NCI-H2081 treated with DMSO at 0.1 percent for 48 hours (cell line): Measurements from ENCODE around the gene KCNK5.
A peak's percentile ranks its signal among the peaks of the same experiment; 100 is the strongest.

Experiments used
- DNase-seq: peaks from one replicate; lab custom pipeline; 2025; lab: John Stamatoyannopoulos, UW

Gene KCNK5

DNA sequence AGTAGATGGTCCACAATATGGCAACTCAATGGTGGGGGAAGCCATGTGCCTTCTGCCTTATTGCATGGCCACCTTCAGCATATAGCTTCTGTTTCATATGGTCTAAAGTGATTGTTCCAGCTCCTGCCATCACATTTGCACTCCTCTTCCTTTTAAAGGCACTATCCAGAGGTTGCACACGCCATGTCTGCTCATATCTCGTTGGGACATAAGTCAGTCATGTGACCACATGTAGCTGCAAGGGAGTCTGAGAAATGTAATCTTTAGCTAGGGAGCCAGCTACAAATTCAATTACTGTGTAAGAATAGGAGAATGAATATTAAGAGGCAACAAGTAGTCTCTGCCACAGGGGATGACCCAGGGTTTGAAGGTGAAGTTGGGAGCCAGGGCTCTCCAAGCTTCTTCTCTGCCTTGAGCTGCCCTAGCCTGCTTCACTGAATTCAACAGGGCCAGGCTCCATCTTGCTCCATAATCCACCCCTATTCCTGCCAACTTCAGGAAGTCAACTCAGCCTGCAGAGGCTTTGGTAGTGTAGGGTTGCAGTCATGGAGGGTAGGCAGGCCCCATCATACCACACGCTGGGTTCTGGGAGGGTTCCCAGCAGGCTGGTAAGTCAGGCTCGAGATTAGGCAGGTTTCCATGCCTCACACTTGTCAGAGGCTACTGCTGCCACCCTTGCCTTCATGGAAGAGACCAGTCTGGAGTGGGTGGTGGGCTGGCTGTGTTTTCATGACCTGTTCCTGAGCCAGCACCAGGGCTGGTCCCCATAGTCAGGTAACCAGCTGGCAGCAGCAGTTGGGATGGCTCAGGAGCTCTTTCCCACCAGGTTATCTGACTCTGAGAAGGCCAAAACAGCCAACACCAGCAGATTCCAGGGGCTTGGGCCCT is 57.5 kb downstream of the KCNK5 start:
- no peak for DNase-seq

DNA sequence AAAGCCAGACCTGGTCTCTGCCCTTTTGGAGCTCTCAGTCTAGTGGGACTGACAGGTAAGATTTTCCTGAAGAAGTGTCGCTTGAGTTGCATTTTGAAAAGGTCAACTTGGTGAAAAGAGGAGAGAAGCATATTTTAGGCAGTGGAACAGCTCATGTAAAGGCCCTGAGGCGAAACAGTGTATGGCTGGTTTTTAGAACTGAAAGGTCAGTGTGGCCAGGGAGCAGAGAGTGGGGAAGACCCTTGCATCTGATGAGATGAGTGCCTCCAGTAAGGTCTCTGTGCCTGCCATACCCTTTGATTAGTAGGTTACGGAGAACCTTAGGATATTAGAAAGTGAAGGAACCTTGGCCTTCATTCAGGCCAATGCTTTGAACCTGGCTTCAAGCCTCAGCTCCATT is 58.4 kb downstream of the KCNK5 start:
- no peak for DNase-seq

DNA sequence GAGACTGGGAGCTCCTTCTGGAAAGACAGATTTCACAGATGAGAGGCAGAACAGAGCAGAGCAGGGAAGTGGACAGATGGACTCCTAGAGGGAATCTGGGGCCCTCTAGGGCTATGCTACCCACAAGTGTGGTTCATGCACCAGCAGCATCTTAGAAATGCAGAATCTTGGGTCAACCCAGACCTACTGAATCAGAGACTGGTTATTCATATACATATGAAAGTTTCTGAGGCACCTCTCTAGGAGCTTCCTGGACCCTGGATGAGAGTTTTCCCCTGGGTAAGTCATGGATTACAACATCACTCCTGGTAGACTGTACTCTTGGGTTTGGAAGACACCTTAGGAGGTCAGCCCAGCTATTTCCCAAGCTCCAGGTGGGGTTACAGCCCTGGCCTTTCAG is 58.9 kb downstream of the KCNK5 start:
- no peak for DNase-seq

DNA sequence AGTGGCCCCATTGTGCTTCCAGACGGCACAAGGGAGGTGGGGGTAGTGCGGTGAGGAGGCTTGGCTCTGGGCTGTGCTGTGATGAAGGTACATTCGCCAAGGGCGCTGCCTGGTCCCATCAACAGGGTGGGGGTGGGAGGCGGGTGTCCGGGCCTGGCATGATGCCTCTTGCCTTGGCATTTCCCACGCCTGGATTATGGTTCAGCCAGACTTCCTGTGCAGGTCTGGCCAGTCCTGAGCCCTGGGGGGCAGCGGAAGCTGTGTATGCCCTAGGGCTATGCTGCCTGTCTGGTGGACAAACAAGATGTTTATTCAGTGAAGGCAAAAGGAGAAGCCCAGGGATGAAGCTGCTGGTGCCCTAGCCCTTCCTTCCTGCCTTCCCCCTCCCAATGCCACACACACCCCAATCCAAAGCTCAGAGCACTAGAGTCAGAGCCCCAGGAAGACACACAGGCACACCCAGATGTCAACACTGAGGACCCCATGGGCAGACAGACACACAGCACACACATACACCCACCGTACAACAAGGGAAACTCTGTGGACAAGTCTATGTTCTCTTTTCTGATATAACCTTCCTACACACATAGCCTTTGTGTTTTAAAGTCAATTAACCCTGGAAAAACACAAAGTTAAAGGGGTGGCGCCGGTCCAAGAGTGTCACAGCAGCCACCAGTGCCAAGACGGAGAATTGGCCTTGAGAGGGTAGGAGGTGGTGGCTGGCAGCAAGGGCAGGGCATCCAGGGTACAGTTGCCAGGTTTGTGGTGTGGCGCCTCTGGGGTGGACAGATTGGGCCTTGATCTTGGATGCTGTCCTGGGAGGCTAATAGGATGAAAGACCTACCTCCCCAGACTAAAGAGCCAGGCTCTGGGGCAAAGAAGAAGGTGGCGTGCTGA is 59.6 kb downstream of the KCNK5 start:
- DNase-seq: no peak

DNA sequence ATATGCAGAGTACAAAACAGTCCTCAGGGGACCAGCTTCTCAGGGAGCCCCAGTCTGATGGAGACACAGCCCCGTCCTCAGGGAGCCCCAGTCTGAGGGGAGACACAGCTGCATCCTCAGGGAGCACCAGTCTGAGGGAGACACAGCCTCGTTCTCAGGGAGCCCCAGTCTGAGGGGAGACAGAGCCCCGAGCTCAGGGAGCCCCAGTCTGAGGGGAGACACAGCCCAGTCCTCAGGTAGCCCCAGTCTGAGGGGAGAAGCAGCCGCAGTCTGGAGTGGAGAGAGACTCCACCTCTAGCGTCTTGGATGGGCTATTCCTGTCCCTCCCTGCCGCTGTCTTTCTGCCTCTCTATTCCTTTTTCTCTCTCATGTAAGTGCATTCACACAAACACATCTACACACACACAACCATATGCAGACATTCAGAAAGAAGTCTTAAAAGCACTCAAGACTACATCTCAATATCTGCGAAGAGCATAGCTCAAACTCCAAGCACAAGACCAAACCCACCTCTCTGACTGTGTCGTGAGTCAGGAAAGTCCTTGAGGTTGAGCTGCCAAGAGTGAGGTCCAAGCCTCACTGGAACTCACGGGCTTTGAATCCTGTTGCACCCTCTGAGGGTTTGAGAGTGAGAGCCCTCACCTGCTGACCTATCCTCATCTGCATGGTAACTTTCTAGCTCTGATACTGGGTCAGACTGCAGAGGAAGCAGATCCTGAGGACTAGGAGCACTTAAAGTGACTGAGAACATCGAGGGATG is 61.2 kb downstream of the KCNK5 start:
- DNase-seq: no peak

DNA sequence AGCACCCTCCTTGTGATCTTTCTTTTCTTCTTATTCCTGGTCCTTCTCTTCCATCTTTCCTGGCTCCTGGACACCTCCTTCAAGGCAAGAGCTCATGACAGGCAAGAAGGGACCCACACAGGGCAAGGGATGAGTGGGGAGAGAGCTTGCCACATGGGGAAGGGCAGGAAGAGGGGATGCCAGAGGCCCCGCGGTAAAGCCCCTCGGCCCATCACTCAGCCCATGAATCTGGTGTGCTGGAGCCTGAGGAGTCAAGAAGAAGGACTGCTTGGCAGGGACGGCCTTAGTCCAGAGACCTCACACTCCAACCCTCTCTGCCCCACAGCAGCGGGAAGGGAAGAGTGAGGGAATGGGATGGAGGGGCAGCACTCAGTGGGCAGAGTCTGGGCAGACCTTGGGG is 62.0 kb downstream of the KCNK5 start:
- no peak for DNase-seq

DNA sequence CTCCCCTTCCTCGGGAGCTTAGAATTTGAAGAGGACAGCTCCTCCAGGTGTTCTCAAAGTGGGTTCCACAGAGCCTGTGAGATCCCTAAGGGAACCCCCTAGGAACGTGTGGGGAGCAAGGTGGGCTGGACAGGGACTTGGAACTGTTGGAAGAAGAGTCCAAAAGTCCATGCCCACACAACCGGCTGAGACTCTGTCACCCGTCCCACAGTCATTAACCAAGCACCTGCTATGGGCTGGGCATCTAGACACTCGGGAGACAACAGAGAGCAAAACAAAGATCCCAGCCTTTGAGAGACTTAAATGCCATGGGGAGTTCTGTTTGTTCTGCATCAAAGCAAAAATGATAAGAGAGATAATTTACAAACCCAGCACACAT is 62.4 kb downstream of the KCNK5 start:
- DNase-seq: no peak

DNA sequence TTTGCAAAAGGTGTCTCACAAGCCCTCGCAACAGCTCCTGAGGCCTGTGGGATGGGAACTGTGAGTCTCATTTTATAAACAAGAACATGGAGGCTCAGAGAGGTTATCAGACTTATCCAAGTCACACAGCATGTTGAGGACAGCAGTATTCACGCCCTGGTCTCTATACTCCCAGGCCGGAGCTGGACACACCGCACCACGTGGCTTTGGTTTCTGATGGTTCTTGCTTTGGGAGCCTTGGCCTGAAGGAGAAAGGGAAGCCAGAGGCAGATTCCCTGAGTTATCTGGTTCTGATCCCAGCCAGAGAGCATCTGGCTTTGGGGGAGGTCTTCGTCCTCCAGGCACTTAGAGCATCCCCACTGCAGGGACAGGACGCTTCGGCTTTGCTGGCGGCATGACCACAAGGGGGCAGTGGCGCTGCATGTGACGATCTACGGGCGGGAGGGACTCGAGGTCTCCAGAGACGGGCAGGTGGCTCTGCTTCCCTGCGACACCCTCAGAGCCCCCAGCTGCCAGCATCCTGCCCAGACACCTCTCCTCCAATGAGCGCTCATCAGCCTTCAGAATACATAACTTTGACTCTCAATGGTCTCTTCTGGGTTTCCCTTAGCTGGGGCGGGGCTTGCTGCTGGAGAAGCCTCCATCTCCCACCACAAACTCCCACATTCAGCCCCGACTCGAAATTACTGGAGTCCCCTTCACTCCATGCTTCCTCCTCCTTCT is 62.9 kb downstream of the KCNK5 start:
- peak; percentile 13 for DNase-seq

DNA sequence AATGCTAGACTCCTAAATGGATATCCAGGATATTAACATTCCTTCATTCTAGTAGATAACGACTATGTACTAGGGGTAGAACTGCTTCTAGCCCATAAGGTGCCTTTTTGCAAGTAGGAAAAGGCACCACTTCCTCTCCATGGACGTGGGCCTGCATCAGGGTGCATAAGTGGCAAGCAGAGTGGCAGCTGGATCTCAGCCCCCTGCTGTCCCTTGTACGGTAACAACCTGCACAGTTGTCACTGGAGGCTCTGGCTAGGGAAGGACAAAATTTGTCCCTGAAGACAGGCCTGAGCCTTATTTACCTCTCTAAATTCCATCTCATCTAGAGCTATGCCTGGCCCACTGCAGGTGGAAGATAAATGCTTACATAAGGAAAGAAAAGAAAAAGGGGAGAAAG is 71.8 kb downstream of the KCNK5 start:
- no peak for DNase-seq

DNA sequence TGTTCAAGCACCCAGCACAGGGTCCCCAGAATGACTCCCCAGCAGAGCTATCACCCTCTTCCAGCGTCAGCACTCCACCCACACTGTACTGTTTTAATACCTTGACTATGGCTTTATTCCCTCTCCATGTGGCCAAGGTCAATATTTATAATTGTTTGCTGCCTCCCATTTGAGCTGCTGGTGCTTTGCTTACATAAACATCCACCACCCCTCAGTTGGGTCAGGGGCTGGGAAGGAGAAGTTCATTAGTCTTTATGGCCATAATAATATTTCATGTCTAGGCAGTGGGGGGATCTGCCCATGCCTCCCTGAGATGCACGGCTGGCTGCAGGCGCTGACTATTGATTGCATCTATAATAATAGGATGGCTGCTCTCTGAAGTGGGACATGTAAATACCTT is 72.5 kb downstream of the KCNK5 start:
- DNase-seq: no peak

DNA sequence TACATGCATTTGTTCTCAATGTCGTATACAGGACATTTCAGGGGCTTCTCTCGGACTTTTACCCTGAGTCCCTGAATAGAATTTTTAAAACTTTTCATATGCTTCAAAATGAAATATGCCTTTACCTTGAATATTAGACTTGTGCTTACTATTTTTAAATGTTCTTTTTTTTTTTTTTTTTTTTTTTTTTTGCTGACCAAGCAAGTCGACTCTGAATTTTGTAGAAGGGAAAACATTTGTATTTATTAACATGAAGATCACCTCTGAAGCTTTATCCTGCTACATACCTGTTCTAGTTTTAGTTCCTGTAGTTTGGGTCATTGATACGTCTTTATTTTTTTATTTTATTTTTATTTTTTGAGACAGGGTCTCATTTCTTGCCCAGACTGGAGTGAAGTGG is 74.6 kb downstream of the KCNK5 start:
- no peak for DNase-seq

DNA sequence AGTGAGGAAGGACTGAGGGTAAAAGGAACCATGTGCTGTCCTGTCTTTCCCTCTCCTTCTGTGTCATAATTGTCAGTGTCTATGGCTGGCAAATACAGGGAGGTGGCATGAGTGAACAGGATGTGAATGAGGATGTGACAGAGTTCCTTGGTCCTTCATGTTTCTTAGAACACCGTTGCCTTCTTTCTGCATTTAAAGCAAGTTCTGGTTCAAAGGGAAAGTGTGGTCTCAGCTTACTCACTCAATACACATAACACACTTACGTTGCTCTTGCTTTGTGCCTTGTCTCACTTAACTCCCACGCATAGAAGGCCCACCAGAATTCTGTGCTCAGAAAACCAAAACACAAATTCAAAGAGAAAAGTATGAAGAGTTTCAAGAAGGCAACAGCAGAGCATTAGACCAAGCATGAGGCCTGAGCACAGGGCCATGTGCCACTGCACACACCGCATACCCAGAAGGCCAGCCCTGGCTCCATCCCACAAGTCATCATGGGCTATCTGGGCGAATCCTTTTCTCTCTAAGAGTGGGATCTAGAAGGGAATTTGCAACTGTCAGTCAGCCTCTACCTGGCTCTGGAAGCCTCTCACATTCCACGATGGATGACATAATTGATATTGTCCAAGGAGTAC is 75.4 kb downstream of the KCNK5 start:
- DNase-seq: no peak

DNA sequence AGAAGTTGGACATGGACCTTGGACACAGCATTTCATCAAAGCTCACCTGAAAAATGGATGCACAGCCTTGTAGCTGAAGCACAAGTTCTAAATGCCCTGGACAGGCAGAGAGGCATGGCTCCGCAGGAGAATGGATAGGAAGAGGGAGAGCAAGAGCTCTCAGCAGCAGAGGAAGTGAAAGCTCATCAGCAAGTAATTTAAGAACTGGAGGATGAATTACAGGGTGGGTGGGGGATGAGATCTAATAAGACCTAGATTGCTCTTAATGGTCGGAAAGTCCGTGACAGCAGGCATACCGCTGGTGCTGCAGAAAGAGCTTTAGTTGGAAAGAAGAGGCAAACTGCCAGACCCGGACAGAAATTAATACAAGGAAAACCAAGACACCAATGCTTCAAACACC is 77.0 kb downstream of the KCNK5 start:
- DNase-seq: no peak

DNA sequence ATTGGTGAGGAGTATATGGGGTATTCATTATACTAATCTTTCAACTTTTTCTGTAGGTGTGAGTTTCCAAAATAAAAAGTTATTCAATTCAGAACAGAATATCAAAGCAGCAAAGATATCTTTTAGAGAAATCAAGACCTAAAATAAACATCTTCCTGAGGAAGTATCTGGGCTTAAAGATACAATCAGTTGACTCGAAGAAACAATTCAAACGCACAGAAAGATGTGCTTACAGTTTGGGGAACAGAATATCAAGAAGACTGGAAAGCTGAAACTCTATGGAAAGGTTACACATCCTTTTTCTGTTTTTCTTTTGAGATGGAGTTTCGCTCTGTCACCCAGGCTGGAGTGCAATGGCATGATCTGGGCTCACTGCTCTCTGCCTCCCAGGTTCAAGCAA is 78.1 kb downstream of the KCNK5 start:
- DNase-seq: no peak

DNA sequence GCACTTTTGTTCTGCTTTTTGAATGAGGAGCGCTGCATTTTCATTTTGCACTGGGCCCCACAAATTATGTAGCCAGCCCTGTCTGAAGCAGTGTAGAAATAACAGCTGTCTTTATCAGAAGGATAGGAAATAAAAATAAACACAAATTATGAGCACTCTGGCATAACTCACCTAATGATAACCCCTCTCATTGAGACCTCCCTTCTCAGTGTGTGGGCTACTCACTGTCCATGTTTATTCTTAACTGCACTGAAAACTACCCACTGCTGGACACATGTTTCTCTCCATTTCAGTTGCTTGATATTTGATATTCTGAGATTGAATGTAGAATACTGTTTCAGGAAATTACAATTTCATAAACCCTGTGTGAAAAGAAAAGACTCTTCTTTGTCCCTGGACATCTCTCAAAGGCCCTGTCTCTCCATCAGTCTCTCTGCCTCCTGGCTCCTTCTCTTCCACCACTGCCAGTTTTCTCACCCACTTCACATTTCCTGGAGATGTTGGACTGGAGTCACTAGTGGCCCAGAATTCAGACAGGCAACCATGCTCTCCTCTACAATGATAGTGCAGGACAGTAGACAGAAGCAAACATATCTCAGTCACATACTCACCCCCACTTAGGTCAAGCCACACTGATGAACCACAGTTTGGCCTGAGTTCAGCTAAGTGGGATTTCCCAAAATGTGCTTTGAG is 84.6 kb downstream of the KCNK5 start:
- no peak for DNase-seq

DNA sequence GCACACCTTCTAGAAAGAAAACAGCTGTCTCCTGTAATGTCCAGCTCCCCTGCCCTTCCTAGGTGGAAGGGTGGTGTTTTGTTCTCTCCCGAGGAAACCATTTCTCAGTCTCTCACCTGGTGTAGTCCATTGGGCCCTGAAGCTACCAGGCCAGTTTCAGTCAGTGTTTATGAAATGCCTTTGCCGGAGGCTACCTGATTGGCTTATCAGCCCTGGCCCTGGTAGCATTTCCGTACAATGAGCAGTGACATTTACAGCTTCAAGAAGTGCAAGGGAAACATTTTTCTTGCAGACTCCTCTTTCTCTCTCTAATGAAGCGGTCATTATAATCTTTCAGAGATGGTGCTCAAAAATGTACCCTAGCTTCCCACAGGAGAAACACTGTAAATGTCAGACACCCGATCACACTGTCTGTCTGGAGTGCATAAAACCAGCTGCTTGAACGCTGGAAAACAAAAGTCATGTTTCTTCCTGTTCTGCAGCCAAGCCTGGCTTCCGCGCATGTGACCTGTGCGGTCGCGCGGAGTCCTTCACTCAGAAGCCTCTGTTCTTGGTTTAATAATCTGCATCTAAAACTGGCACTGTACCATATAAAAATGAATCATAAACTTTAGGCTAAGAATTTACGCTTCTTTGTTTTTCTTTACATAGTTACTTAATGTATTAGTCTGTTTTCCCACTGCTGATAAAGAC is 85.9 kb downstream of the KCNK5 start:
- DNase-seq: no peak

DNA sequence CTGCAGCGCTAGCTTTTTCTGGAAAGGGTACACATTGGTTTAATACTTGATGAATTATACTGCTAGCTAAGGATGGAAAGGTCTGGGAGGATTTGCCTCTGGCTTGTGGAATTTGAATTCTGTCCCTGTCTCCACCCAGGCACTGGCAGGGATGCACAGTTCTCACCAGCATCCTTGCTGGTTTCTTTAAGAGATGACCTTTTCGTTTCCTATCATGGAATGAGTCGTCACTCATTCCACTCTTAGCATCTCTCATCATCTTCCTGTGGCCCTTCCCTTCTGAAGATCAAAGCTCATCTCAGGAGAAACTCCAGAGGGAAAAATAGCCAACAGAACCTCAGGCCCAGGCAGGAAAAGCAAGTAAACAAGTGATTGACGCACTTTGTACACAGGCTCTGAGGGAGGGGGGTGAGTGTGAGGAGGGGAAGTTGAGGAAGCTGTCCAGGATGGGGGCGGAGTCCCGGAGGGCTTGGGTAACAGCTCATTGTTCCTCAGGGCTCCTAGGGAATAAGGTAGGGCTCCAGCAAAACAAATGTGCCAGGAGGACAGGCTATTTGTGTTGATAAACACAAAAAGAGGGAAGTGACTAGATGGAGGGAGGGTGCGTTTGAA is 88.6 kb downstream of the KCNK5 start:
- no peak for DNase-seq
